ENCODE results near the gene MCM6.

MCM6 gene

DNA sequence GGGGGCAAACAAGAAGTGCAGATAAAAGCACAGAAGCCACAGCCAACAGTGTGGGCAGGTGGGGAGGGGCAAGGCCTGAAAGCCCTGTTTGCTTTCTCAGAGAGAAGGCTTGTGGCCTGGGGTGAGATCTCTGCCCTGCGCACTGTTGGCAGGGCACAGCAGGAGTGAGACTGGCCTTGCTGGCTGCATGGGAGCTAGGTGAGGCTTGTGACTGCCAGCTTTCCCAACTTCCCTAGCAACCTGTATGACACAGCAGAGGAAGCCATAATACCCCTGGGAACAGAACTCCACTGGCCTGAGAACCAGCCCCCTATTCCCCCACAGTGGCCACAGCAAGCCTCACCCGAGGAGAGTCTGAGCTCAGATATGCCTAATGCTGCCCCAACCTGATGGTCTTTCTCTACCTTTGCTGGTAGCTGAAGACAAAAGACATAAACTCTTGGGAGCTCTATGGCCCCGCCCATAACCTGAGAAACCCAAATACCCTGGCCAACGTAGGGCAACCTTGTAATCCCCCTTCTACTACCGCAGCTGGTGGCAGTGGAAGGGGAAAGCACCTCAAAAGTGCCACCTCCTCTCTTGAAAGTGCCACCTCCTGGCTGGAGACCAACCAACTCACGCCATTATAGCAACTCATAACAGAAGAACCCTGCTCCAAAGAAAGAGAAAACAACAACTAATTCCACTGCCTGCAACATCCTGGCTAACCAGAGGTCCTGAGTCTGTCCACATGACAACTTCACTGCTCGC lies 83.7 kb downstream of the MCM6 start:
- H3K9me2 ChIP-seq (replicated peaks; ENCODE audit: low read depth, low read length) = no peaks in the 10 kb centered on the region
- H4K20me1 ChIP-seq (ENCODE audit: insufficient read depth, low read length, poor library complexity, severe bottlenecking) = no peaks in the 10 kb centered on the region
- no peaks in the 10 kb centered on the region for H3K27me3 ChIP-seq (ENCODE audit: insufficient read depth, low read length, poor library complexity, severe bottlenecking)
- no peak overlapping the region for H3K9ac ChIP-seq (ENCODE audit: low read depth, low read length, poor library complexity, severe bottlenecking)
- H3F3A ChIP-seq (ENCODE audit: low read depth) = no peaks in the 10 kb centered on the region
- H3K4me1 ChIP-seq (ENCODE audit: insufficient read depth, low read length, poor library complexity, severe bottlenecking) = peaks cover 12% of the 10 kb centered on the region
- TF ChIP-seq, protein P1, sequence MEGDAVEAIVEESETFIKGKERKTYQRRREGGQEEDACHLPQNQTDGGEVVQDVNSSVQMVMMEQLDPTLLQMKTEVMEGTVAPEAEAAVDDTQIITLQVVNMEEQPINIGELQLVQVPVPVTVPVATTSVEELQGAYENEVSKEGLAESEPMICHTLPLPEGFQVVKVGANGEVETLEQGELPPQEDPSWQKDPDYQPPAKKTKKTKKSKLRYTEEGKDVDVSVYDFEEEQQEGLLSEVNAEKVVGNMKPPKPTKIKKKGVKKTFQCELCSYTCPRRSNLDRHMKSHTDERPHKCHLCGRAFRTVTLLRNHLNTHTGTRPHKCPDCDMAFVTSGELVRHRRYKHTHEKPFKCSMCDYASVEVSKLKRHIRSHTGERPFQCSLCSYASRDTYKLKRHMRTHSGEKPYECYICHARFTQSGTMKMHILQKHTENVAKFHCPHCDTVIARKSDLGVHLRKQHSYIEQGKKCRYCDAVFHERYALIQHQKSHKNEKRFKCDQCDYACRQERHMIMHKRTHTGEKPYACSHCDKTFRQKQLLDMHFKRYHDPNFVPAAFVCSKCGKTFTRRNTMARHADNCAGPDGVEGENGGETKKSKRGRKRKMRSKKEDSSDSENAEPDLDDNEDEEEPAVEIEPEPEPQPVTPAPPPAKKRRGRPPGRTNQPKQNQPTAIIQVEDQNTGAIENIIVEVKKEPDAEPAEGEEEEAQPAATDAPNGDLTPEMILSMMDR (conservative IDR thresholded peaks at IDR 0.05; ENCODE audit: low read length) = no peak
- no peak for TF ChIP-seq EZH2phosphoT487 (IDR thresholded peaks at IDR 0.05; ENCODE audit: borderline replicate concordance)
- no peaks in the 10 kb centered on the region for H3K36me3 ChIP-seq (ENCODE audit: insufficient read depth, low read length)
- H2AFZ ChIP-seq (ENCODE audit: low read length) = 0 out of 2 replicates have a peak overlapping the region, but pooled peaks have one; percentile 41
- H3K4me3 ChIP-seq (ENCODE audit: low read length, poor library complexity, severe bottlenecking) = no peak overlapping the region
- H3K9me3 ChIP-seq (ENCODE audit: insufficient read depth, low read depth, low read length) = no peaks in the 10 kb centered on the region
- no peak overlapping the region for H3K4me2 ChIP-seq (ENCODE audit: low read depth, low read length, poor library complexity, severe bottlenecking)
- H3K79me2 ChIP-seq (ENCODE audit: insufficient read depth, low read length) = no peaks in the 10 kb centered on the region

- no peak overlapping the region for H3K4me2 ChIP-seq (ENCODE audit: low read depth, low read length, poor library complexity, severe bottlenecking)
- no peaks in the 10 kb centered on the region for H3K79me2 ChIP-seq (ENCODE audit: insufficient read depth, low read length)
- no peaks in the 10 kb centered on the region for H3F3A ChIP-seq (ENCODE audit: low read depth)
- no peak overlapping the region for H3K4me3 ChIP-seq (ENCODE audit: low read length, poor library complexity, severe bottlenecking)
- no peak overlapping the region for H2AFZ ChIP-seq (ENCODE audit: low read length)
- H3K9me3 ChIP-seq (ENCODE audit: insufficient read depth, low read depth, low read length) = no peaks in the 10 kb centered on the region
- peaks cover 12% of the 10 kb centered on the region for H3K4me1 ChIP-seq (ENCODE audit: insufficient read depth, low read length, poor library complexity, severe bottlenecking)
- H3K27me3 ChIP-seq (ENCODE audit: insufficient read depth, low read length, poor library complexity, severe bottlenecking) = no peaks in the 10 kb centered on the region
- no peaks in the 10 kb centered on the region for H4K20me1 ChIP-seq (ENCODE audit: insufficient read depth, low read length, poor library complexity, severe bottlenecking)
- no peaks in the 10 kb centered on the region for H3K9me2 ChIP-seq (replicated peaks; ENCODE audit: low read depth, low read length)
- TF ChIP-seq EZH2phosphoT487 (IDR thresholded peaks at IDR 0.05; ENCODE audit: borderline replicate concordance) = no peak
- TF ChIP-seq, protein P1 (conservative IDR thresholded peaks at IDR 0.05; ENCODE audit: low read length) = no peak
- H3K9ac ChIP-seq (ENCODE audit: low read depth, low read length, poor library complexity, severe bottlenecking) = no peak overlapping the region
- no peaks in the 10 kb centered on the region for H3K36me3 ChIP-seq (ENCODE audit: insufficient read depth, low read length)
Observed at GRCh38 chr2:135791418-135792190, 84.6 kb downstream of the MCM6 start.

DNA sequence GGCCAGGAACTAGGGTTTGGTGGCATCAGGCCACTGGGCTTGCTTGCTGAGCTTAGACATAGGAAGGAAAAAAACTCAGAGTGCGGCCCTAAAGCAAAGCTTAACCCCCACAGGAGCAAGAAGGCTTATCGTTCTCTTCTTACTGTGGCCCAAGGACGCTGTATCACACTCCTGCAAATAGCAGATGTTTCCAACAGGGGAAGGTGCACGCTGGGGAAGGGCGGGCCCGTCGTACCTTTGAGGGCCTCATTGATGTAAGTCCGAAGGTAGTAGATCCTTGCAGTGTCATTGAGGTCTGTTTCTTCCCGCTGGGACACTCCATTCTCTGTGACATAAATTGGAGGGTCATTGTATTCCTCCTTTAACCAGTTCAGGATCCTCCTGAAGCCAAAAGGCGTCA lies 85.8 kb downstream of the MCM6 start:
- no peak overlapping the region for H3K4me3 ChIP-seq (ENCODE audit: low read length, poor library complexity, severe bottlenecking)

More for the DNA sequence above, 85.8 kb downstream of the MCM6 start:
- H3F3A ChIP-seq (ENCODE audit: low read depth) = no peaks in the 10 kb centered on the region
- no peaks in the 10 kb centered on the region for H3K9me2 ChIP-seq (replicated peaks; ENCODE audit: low read depth, low read length)
- H3K36me3 ChIP-seq (ENCODE audit: insufficient read depth, low read length) = peaks cover 5% of the 10 kb centered on the region; the same call in 1 of the 2 replicates
- no peaks in the 10 kb centered on the region for H4K20me1 ChIP-seq (ENCODE audit: insufficient read depth, low read length, poor library complexity, severe bottlenecking)
- no peaks in the 10 kb centered on the region for H3K9me3 ChIP-seq (ENCODE audit: insufficient read depth, low read depth, low read length)
- no peak overlapping the region for H3K9ac ChIP-seq (ENCODE audit: low read depth, low read length, poor library complexity, severe bottlenecking)
- no peak overlapping the region for H3K4me2 ChIP-seq (ENCODE audit: low read depth, low read length, poor library complexity, severe bottlenecking)
- H3K27me3 ChIP-seq (ENCODE audit: insufficient read depth, low read length, poor library complexity, severe bottlenecking) = no peaks in the 10 kb centered on the region
- peaks cover 12% of the 10 kb centered on the region for H3K4me1 ChIP-seq (ENCODE audit: insufficient read depth, low read length, poor library complexity, severe bottlenecking)
- no peaks in the 10 kb centered on the region for H3K79me2 ChIP-seq (ENCODE audit: insufficient read depth, low read length)
- H2AFZ ChIP-seq (ENCODE audit: low read length) = no peak overlapping the region
- TF ChIP-seq EZH2phosphoT487 (IDR thresholded peaks at IDR 0.05; ENCODE audit: borderline replicate concordance) = no peak
- TF ChIP-seq, protein P1 (conservative IDR thresholded peaks at IDR 0.05; ENCODE audit: low read length) = no peak
